ENCODE results near the gene PRTN3.
"Not testable (repeated sequence)": the region's sequence is repeated elsewhere in the genome, so short reads cannot be mapped to it uniquely, and the experiment has no call there.

Gene PRTN3

GRCh38 chr19:816500-816857, 24.3 kb upstream of the PRTN3 start:
- no peak for DNase-seq

GRCh38 chr19:820212-820611, 20.6 kb upstream of the PRTN3 start:
- DNase-seq: not testable (repeated sequence)

DNA sequence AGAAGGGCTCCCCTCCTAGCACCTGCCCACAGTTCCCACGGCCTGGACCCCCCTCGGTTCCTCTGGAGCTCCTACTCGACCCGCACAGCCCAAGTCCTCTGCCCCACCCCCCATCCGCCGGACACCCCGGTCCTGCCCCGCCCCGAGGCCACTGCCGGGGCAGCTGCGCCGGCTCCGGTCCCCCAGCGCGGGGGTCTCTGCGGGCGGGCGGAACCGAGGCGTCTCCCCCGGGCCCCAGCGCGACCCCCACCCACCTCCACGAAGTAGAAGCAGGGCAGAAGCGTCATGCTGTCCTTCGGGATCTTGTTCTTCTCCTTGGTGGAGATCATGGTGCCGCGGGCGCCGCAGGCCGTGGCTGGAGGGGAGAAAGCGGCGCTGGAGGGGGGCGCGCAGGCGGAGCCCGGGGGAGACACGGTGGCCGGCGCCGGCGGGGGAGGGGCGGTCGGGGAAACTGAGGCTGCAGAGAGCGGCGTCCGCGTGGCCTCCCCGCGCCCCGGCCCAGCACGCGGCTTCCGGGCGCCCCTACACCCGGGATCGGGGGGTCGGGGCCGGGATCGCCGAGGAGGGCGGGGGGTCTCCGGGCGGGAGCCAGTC, 19.5 kb upstream of the PRTN3 start:
- no peak for DNase-seq

- no peak for DNase-seq
These were observed 18.8 kb upstream of the PRTN3 start, which contains the start of gene PLPPR3 for GRCh38 chr19:821825-822503. Gene PLPPR3, minus strand, starts transcription at chr19:821955. Its CDS starts 396 bp downstream, at chr19:821559.

DNA sequence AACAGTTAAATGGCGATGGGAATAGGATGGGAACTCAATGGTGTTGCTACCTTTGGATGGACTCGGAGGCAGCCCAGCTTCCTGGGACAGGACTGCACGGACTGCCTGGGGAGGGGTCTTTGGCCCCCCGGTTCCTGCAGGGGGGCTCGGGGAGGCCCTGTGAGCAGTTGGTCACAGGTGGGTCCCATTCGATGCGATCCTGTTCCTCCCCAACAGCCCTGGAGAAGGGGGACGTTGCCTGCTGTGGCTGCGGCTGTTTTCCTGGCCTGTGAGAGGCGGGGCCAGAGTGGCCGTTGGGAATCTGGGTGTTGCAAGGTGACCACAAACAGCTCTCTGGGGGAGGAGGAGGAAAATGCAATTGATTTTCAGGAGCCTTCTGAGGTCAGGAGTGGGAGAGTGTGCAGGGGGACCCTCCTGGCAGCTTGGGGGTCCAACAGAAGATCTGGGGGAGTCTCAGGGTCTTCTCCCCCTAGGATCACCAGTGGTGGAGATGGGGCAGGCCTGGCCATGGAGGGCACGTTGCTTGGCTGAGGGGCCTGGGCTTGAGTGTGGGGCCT, 17.2 kb upstream of the PRTN3 start:
- DNase-seq: no peak

DNA sequence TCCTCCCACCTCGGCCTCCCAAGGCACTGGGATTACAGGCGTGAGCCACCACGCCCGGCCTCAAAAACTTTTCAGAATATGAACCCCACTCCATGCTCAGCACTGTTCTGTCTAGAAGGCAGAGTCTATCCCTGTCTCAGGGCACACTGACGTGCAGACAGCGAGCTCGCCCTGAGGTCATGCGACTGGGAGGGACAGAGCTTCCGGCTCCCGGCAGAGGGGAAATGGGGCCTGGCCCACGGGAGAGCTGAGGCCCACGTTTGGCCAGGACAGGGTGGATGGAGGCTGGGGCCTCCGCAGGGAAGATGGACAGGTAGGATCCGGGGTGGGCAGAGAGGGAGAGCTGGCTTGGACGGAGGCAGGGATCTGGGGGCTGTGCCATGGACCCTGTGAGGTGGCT, 15.9 kb upstream of the PRTN3 start:
- DNase-seq: no peak

DNA sequence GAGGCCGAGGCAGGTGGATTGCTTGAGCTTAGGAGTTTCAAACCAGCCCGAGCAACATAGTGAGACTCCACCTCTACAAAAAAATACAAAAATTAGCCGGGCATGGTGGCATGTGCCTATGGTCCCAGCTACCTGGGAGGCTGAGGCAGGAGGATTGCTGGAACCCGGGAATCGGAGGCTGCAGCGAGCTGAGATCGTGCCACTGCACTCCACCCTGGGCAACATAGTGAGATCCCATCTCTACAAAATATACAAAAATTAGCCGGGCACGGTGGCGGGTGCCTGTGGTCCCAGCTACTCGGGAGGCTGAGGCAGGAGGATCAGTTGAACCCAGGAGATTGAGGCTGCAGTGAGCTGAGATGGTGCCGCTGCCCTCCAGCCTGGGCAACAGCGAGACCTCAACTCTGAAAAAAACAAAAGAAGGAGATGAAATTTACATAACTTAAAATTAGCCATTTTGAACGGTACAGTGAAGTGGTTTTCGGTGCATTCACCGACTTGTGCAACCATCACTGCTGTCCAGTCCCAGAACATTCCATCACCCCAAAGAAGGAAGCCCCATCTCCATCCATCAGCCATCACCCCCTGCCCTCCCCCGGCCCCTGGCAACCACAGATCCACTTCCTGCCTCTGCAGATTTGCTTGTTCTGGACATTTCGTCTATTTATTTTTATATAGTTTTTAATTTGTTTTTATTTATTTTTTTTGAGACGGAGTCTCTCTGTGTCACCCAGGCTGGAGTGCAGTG, 14.7 kb upstream of the PRTN3 start:
- no peak for DNase-seq

DNA sequence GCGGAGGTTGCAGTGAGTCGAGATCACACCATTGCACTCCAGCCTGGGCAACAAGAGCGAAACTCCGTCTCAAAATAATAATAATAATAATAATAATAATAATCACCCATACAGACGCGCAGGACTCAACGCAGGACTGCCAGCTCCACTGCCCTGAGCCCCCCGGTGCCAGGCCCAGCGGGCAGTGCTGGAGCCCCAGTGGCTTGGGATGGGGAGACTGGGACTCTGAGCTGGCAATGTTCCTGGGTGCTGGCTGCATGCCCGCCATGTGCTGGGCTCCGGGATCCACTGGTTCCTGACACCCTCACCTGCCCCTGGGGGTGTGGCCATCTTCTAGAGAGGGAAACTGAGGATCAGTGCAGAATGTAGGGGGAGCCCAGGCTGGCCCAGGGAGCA, 13.5 kb upstream of the PRTN3 start:
- no peak for DNase-seq

GRCh38 chr19:827710-828321, 13.0 kb upstream of the PRTN3 start, which contains the start of gene AZU1:
Gene AZU1, plus strand, starts transcription at chr19:827837. Its CDS starts 10 bp downstream, at chr19:827847.
- no peak for DNase-seq

DNA sequence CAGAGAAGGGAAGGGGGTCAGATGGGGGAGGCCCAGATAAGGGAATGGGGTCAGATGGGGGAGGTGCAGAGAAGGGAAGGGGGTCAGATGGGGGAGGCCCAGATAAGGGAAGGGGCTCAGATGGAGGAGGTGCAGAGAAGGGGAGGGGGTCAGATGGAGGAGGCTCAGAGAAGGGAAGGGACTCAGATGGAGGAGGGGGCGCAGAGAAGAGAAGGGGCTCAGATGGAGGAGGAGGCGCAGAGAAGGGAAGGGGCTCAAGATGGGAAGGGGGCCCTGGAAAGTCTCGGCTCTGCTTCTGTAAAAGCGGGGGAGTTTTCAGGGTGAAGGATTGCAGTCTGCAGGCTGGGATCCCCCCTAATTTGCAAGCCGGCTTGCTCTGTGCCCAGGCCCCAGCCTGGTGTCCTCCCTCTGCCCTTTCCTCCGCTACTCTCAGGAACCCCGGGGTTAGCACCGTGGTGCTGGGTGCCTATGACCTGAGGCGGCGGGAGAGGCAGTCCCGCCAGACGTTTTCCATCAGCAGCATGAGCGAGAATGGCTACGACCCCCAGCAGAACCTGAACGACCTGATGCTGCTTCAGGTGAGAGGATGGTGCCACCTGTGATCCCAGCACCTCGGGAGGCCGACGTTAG, 11.6 kb upstream of the PRTN3 start:
- no peak for DNase-seq

GRCh38 chr19:831407-832369, 9.1 kb upstream of the PRTN3 start:
- DNase-seq: no peak

DNA sequence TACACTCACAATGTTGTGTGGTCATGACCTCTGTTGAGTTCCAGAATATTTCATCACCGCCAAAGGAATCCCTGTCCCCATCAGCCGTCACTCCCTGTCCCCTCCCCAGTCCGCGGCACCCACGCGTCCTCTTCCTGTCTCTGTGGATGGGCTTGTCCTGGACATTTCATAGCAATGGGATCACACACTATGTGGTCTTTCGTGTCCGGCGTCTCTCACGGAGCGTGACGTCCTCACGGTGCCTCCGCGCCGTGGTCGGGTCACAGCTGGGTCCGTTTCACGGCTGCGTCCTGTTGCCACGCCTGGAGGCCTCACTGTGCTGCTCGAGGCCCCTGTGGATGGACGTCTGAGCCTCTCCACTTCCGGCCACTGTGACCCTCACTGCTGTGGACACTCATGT, 6.6 kb upstream of the PRTN3 start:
- no peak for DNase-seq

- no peak for DNase-seq
These were observed 5.5 kb upstream of the PRTN3 start for GRCh38 chr19:835210-835810.

DNA sequence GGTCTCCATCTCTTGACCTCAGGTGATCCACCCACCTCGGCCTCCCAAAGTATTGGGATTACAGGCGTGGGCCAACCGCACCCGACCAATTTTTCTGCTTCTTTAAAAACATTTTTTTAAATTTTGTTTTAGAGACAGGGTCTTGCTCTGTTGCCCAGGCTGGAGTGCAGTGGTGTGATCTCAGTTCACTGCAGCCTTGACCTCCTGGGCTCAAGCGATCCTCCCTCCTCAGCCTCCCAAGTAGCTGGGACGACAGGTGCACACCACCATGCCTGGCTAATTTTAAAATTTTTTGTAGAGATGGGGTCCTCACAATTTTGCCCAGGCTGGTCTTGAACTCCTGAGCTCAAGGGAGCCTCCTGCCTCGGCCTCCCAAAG, 2.0 kb downstream of the PRTN3 start:
- not testable (repeated sequence) for DNase-seq

GRCh38 chr19:843180-843835, 2.5 kb downstream of the PRTN3 start:
- no peak for DNase-seq

GRCh38 chr19:843836-844545, 3.2 kb downstream of the PRTN3 start:
- DNase-seq: no peak

DNA sequence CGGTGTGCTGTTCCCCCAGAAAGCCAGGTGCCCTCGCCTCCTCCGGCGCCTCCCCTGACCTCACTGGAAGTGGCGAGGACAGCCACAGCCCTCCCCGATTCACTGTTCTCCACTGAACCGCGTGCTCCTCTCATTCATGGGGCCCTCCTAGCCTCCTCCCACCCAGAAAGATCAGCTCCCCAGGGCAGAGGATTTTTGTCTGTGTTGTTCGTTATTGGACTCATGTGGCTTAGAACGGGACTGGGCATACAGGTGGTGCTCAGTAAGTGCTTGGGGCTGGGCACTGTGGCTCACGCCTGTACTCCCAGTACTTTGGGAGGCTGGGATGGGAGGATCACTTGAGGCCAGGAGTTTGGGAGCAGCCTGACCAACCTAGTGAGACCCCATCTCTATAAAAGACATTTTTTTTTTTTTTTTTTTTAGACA, 3.8 kb downstream of the PRTN3 start:
- DNase-seq: no peak

- no peak for DNase-seq
These were observed 5.1 kb downstream of the PRTN3 start for GRCh38 chr19:845707-846521.

DNA sequence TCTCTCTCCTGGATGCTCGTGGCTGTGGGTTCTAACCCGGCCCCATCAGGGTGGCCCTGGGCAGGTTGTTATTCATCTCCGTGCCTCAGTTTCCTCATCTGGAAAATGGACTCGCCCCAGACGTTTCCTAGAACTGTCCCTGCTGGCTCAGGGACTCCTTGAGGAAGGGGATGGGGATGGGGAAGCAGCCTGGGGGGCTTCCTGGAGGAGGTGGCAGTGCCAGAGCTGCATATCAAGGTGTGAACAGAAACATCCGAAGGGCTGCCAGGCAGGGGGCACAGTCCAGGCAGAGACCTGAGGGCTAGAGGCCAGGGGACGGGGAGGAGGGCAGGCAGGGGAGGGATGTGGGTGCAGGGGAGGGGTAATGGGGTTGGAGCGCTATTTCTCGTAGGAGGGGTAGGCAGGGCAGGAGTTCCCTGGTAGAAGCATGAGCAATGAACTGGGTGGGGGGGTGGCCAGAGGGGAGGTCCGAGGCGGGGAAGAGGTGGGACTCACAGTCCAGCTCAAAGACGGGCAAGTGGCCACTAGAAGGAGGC, 7.7 kb downstream of the PRTN3 start:
- DNase-seq: no peak

Data from CD4-positive, alpha-beta T cell treated with Interferon alpha-2 for 1 hour (primary cell).